GM21619 (cell line): ENCODE results near the gene CALB2.
"Not testable (repeated sequence)": the region's sequence is repeated elsewhere in the genome, so short reads cannot be mapped to it uniquely, and the experiment has no call there.

Experiments
- ATAC-seq: cut with Tn5 transposase; IDR thresholded peaks from one replicate; pipeline ENCODE4 v1.9.1; 2021; ENCODE audit not compliant: unreplicated experiment

The CALB2 gene

GRCh38 chr16:71358464-71358998, at the start of gene CALB2:
Gene CALB2, plus strand, starts transcription at chr16:71358723. Its CDS starts 70 bp downstream, at chr16:71358793.
- peak; percentile 89 for ATAC-seq

- no peak for ATAC-seq
These were observed 46.9 kb upstream of the CALB2 start for GRCh38 chr16:71311553-71312158.

DNA sequence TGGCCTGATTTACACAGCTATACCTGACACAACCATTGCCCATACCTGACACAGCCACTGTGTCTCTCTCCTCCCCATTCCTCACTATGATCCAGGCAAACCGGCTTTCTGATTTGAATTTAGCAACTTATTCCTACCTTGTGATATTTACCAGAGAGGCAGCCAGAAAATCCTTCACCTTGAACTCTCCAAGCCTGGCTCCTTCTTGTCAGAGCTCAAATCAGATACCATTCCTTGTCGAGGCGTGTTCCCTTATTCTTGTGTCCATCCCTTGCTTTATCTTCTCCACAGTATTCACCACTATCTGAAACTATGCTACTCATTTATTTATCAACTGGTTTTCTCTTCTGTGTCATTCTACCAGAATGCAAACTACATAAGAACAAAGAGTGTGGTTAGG, 44.9 kb upstream of the CALB2 start:
- ATAC-seq: not testable (repeated sequence)

GRCh38 chr16:71315269-71315668, 43.3 kb upstream of the CALB2 start:
- ATAC-seq: no peak

DNA sequence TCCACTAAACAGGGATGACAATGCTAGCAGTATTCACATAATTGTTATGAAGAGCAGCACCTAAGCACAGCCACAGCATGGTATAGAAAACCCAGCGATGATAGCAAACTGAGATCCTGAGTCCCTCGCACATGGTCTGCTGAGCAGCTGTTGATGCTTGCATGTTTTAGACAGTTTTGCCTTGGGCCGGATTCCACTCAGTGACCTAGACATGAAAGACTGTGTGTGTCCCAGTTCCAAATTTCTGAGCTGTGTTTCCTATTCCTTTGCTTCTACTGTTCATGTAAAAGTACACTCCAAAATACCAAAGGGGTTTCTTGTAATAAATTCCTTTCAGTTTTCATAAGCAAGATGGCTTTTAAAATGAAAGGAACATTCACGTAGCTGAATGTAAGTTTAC, 38.5 kb upstream of the CALB2 start:
- ATAC-seq: no peak

- ATAC-seq: no peak
These were observed 30.8 kb upstream of the CALB2 start for GRCh38 chr16:71327720-71328119.

GRCh38 chr16:71328151-71328550, 30.4 kb upstream of the CALB2 start:
- ATAC-seq: no peak

GRCh38 chr16:71337631-71338030, 20.9 kb upstream of the CALB2 start:
- ATAC-seq: no peak

GRCh38 chr16:71338193-71338592, 20.3 kb upstream of the CALB2 start:
- ATAC-seq: no peak

DNA sequence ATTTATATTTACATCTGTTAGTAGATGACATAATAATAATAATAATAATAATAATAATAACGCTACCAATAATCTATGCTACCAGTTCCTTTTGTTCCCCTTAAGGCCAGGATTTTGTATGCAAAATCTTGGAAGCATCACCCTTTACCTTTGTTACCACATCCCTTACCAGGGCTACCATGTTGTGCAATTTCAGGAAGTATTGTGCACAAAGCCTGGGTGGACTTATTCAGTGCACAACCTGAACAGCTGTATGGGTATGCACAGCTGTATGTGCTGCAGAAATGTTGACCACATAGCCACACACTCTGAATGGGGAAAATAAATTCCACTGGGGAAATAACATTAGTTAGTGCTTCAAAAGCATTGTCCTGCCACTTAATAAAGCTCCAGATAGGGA, 19.9 kb upstream of the CALB2 start:
- ATAC-seq: no peak

DNA sequence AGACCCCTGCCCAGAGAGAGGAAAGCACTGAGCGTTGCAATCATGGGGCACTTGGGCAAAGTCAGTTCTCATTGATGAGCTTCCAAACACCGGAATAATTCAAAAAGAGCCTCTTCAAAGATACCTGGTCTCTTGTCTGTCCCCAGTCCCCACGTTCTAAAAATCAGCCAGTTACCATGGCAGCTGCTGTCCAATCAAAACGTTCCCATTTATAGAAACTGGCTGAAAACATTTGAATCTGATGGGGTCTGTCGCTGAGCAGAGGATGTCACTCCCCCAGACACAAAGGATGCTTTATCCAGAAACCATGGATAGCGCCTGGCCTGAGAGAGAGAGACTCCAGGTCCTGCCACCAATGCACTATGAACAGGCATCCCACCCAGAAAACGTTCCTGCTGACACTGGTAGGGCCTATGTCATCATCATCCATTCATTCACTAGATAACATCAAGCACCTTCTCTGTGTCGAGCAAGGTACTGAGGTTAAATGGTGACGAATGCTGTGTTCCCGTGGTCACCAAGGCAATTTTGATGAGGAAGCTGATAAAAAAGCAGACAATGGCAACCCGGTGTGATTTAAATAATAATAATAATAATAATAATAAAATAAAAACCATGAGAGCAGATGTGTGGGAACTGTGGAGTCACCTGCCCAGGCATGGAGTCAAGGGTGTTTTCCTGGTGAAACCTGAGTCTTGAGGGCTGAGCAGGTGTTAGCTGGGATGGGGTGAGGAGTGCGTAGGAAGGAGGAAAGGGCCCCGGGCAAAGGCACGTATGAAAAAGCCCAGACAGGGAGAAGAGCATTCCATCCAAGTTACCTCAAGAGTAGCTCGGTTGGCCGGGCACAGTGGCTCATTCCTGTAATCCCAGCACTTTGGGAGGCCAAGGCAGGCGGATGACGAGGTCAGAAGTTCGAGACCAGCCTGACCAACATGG, 19.0 kb upstream of the CALB2 start:
- no peak for ATAC-seq

DNA sequence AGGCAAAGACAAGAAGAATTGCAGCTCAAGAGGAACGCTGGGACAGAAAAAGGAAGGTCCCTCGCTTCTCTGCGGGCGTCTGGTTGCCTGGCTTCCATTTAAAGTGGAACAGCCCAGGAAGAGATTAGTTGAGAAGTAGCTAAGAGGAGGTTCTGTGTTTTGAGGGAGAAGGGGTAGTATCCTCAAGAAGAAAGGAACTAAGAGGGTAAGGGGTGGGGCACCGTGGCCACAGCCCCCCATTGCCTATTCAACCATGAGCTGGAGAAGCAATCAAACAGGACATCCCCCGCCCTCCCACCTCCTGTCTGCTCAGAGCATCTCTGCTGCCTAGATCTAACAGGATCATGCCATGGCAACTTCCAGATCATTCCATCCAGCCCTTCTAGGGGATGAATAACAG, 18.1 kb upstream of the CALB2 start:
- ATAC-seq: no peak

DNA sequence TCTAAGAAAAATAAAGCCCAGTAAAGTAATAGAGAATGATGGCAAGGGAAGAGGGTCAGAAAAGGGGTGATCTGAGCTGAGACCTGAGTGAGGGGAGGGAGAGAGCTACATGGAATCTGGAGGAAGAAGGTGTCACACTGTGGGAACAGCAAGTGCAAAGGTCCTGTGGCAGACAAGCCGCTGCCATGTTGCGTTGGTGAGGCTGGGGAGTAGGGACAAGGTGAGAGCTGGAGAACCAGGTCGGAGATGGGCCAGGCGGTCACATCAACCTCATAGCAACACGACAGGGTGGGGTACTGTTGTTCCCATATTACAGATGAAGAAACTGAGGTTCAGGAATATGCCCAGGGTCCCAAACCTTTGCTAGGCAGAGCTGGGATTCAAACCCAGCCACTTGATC, 16.6 kb upstream of the CALB2 start:
- ATAC-seq: no peak

- ATAC-seq: no peak
These were observed 15.4 kb upstream of the CALB2 start for GRCh38 chr16:71343078-71343477.

DNA sequence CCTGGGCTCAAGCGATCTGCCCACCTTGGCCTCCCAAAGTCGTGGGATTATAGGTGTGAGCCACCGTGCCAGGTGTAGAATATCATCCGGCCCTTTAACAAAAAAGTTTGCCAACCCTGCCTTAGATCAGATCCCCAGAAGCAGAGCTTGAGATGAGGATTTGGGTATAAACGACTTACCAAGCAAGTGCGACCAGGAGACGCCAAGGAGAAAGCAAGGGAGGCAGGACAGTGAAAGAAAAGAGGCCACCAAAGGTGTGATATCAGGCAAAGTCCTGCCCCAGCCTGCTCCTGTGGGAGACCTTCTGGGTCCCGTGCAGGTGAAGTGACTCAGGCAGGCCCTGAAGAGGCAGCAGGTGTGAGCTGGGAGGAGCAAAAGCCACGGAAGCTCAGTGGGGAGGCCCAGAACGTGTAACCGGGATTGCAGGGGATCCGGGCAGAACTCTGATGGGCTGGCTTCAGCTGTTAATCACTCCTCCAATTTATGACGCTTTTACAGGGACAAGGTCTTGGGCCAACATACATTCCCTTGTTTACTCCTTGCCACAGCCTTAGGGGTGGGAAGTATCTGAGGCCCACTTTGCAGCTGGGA, 14.1 kb upstream of the CALB2 start:
- ATAC-seq: no peak

GRCh38 chr16:71345031-71345430, 13.5 kb upstream of the CALB2 start:
- ATAC-seq: no peak

DNA sequence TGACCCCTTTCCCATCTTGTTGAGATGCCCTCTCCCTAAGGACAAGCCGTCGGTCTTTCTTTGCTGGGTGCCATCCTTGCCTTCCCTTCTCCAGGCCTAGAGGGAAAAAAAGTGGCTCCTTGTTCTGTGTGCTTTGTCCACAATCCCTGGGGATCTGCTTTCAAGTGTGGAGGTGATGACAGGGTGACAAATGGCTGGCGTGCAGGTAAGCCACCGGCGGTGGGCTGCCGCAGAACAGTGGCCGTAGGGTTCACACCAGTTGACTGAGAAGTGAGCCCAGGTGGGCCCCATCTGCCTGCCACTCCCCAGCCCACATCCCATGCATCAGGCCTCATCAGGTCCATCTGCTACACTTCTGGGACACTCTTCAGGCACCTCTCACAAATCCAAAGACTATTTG, 11.4 kb upstream of the CALB2 start:
- no peak for ATAC-seq

- ATAC-seq: no peak
These were observed 10.0 kb upstream of the CALB2 start for GRCh38 chr16:71348262-71349085.

GRCh38 chr16:71350821-71351557, 7.5 kb upstream of the CALB2 start:
- no peak for ATAC-seq

DNA sequence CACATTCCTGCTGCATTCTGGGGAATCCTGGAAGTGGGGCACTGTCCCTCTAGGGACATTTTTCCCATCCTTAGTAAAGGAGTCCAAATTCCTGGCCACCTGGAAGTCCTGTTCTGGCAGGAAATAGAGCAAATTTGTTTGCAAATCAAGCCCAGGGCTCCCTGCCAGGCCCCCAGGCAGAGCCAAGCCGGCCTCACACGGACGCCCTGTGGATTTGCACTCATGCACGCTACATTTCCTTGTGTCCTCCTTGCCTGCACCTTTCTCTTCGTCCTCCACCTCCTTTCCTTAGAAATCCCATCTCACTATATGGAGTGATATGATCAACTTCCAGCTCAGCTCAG, 7.0 kb upstream of the CALB2 start:
- no peak for ATAC-seq
